Right kidney (tissue), 1 donor: ENCODE results near the gene DNAAF5.
A peak's percentile ranks its signal among the peaks of the same experiment; 100 is the strongest.

Experiments used
- DNase-seq: peaks from one replicate; pipeline ENCODE4 v3.0.0-alpha.2; 2016

Gene DNAAF5

DNA sequence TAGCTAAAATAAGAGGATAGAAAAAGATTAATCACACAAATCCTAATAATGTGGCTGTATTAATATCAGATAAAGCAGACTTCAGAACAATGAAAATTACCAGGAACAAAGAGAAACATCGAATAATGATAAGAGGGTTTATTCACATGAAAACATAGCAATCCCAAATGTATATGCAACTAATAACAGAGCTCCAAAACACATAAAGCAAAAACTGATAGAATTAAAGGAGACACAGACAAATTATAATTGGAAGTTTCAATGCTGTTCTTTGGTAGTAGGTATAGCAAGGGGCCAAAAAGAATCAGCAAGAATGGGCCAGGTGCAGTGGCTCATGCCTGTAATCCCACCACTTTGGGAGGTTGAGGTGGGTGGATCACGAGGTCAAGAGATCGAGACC, 23.4 kb upstream of the DNAAF5 start:
- DNase-seq: no peak

DNA sequence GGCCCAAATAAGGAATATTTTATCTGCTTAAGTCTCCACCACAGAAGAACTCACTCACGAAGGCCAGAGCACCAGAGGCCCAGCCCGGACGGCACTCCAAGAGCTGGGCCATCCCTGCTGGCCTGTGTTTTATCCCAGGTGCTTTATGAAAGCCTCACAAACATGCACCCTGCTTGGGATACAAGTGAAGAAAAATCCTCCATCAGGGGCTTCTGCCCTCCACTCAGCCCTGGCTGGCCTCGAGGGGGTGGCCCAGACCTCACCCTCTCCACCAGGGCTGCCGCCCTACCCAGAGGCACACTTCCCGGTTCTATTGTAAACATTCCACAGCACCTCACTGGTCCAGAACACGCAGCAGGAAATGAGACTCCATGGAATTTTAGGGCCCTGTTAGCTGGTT, 19.8 kb upstream of the DNAAF5 start:
- no peak for DNase-seq

DNA sequence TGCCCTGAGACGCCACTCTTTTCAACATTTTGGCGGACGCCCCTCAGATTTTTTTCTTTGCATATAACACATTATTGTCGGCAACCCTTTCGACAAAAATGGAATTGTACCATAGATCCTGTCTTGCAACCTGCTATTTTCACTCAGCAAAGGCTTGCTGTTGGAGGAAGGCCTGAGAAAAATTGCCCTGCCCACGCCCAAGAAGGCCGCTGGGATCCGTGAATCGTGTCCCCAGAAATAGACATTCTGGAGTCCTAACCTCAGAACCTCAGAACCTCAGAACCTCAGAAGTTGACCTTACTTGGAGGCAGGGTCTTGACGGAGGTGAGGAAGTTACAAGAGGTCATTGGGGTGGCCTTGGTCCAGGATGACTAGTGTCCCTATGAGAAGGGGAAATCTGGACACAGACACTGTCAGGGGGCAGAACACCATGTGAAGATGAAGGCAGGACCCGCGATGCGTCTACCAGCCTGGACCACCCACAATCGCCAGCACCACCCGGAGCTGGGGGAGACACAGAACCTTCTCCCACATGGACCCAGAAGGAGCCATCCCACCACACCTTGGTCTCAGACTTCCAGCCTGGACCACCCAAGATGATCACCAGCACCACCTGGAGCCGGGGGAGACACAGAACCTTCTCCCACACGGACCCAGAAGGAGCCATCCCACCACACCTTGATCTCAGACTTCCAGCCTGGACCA, 19.1 kb upstream of the DNAAF5 start:
- no peak for DNase-seq

DNA sequence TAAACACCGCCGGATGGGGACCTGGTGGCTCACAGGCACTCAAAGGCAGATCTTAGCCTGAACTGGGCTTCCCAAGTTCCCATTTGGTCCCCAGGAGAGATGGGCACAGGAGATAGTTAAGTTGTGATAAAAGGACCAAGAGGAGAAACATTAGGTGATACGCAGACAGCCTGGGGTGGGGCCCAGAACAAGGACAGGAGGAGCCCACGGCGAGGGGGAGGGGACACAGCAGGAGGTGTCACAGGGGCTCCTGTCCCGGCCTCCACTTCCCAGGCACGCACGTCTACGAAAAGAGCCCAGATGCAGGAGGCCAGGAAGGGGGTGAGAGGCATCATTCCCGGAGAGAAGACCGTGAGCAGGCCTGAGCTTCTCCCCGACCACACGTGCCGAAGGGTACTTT, 16.3 kb upstream of the DNAAF5 start:
- no peak for DNase-seq

DNA sequence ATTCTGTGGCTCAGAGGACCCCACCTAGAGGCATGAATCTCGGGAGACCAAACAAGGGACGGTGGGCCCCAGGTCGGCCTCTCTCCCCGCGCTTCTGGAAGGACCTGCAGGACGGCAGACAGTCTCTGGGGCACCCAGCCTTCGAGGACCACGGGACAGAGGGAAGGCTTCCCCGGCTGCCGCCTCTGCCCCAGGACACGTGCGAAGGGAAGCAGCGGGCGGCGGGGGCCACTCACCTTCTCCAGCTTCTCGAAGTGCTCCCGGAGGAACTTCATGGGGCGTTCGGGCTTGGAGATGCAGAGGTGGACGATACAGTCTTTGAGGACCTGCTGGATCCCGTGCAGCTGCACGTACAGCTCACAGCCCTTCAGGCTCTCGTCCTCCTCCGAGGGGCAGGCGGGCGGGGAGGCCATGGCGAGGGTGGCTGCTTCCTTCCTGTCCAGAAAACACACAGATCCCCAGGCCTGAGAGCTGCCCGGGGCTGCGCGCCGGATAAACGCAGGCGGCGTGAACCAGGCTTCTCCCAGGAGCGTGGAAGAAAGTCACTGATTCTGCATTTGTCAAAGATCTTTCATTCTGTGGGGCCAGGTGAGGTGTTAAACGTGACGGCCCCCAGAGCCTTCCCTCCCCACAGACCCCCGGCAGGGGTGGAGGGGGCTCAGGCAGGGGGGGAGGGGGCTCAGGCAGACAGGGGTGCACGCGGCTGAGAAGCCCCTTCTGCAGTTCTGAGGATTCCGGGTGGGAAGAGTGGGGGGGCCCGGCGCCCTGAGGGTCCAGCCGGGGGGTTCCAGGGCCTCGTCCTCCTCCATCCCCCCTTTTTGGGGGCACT, 15.2 kb upstream of the DNAAF5 start:
- DNase-seq: peak; percentile 56

- no peak for DNase-seq
These were observed 14.5 kb upstream of the DNAAF5 start for GRCh38 chr7:711922-712380.

DNA sequence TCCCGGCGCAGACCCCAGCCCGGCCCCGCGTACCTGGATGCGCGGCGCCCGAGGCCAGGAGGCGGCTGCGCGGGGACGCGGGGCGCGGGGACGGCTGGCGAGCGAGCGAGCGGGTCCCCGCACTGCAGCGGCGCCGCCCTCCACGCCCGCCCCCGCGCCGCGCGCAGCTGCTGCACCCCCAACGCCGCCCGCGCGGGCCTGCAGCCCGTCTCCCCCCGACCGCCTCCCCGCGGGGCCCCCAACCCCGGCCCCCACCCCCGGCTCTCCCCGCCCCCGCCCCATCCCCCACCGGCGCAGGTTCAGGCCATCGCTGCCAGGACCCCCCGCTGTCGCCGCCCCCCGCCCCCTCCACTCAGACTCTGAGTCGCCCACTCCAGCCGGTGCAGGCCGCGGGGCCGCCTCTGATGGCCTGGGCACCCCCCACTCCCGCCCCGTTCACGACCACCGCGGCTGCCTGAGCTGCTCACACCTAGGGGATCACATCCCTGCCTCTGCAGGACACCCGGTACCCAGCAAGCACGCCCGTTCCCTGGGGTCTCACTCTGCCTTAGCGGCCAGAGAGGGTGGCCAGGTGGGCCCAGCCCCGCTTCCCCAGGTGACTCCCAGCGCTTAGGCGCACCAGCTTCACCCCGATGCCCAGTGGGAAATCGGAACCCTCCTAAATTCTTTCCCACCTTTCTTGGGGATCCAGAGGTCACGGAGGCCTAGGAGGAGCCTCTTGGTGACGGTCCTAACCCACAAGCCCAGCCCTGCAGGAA, 13.9 kb upstream of the DNAAF5 start:
- no peak for DNase-seq

- no peak for DNase-seq
These were observed 13.4 kb upstream of the DNAAF5 start for GRCh38 chr7:713139-713457.

DNA sequence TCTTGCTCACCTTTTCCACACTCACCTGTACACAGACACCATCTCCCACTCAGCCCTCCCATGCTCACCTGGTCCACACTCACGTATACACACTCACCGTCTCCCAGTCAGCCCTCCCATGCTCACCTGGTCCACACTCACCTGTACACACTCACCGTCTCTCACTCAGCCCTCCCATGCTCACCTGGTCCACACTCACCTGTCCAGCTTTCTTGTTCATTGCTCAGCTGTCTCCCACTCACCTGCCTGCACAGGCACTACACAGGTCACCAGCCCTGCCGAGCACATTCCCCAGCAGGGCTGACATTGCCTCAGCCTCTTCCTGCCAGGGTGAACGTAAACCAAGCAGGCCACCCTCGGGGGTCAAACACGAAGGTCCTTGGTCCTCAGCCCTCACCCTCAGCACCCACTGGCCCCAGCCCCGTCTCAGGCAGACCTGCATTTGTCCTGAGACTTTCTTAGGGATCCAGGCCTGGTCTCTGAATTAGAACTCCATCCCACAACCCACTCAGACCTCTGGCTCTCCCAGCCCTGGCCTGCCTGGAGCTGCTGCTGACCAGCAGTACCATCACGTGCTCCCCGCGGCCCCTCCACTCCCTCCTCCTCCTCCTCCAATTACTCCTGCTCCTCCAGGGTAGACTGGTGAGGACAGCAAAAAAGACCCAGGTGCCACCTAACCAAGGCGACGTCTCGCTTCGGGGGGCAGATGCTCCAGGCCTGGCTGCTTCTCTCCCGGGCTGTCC, 12.8 kb upstream of the DNAAF5 start:
- no peak for DNase-seq

- no peak for DNase-seq
These were observed 12.2 kb upstream of the DNAAF5 start for GRCh38 chr7:714251-714671.

DNA sequence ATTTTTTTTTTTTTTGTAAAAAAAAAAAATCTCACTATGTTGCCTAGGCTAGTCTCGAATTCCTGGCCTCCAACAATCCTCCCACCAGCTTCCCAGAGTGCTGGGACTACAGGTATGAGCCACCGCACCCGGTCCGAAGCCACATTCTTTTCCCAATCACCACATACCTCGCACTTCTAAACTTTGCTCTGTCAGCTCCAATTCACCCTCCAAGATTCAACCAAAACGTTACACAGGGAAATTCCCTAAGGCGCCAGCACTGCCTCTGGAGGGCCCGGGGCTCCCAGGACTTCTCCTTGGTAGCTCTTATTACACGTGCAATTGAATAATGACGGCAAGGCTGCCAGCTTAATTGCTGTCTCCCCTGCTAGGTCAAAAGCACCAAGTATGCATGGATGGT, 10.3 kb upstream of the DNAAF5 start:
- DNase-seq: no peak

- no peak for DNase-seq
These were observed 9.9 kb upstream of the DNAAF5 start for GRCh38 chr7:716636-717035.

DNA sequence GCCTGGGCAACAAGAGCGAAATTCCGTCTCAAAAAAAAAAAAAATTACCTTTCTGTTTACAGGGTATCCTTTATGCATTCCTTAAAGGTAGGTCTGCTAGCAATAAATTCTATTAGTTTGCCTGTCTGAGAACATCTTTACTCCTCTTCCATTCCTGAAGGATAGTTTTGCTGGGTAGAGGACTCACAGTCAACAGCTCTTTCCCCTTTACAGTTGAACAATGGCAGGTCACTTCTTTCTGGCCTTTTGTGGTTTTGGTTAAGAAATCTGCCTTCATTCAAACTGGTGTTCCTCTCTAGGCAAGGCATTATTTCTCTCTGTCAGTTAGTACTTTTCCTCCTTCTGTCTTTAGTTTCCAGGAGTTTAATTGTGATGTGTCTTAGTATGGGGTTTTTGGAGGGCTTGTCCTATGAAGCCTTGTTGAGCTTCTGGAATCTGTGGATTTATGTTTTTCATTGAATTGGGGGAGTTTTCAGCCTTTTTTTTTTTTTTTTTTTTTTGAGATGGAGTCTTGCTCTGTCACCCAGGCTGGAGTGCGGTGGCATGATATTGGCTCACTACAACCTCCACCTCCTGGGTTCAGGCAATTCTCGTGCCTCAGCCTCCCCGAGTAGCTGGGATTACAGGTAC, 4.8 kb upstream of the DNAAF5 start:
- DNase-seq: no peak

DNA sequence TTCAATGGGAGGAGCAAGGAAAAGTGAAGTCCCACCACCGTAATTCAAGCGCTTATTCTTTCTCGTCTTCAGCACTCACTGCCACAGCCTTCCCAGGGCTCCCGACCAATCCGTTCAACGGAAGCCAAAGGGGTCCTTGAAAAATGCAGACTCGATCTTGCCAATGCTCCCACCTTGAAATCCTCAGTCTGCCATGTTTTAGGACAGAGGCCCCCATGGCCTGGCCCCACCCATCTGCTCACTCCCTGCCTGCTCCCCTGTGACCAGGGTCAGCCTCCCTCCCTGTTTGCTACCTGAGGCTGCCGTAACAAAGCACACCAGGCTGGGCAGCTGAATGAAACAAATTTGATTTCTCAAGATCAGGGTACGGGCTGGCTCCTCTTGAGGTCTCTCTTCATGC, 3.0 kb upstream of the DNAAF5 start:
- DNase-seq: no peak

GRCh38 chr7:724298-724697, 2.2 kb upstream of the DNAAF5 start:
- no peak for DNase-seq

- no peak for DNase-seq
These were observed 1.1 kb upstream of the DNAAF5 start for GRCh38 chr7:725223-726005.

GRCh38 chr7:726854-727103, 280 bp downstream of the DNAAF5 start:
- no peak for DNase-seq

DNA sequence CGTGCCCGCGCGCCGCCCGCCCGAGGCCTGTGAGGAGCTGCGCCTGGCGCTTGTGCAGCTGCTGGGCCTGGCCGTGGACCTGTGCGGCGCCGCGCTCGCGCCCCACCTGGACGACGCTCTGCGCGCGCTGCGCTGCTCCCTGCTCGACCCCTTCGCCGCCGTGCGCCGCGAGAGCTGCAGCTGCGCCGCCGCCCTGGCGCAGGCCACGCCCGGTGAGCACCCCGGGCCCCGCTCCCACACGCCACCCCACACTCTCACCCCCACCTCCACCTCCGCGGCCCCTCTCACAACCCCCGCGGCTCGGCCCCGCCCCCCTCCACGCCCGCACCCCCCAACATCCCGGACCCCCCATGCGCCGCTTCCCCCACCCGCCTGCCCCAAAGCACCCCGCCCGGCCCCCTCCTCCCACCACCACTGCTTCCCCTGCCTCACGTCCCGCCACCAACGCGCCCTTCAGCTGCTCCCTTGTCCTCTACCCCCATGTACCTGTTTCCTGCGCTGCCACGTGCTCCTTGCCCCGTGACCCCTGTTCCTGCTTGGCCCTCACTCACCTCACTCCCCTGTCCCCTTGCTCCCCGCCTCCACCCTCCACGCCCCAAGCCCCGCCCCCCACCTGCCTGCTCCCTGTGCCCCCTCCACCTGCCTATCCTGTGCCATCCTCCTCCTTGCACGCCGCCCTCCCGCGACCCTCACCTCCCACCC, 756 bp downstream of the DNAAF5 start, which contains the start of gene PRKAR1B:
Gene PRKAR1B, minus strand, starts transcription at position 178 of the 702 bp plus-strand sequence. CDS start 15,776 bp downstream, outside the sequence.
- DNase-seq: no peak

- no peak for DNase-seq
These were observed 1.4 kb downstream of the DNAAF5 start for GRCh38 chr7:727806-728460.

- DNase-seq: no peak
These were observed 2.1 kb downstream of the DNAAF5 start for GRCh38 chr7:728602-729001.
